Sigmoid colon (tissue), 7 donors: ENCODE results near the gene AKIRIN1. TPM values are rescaled to one million over a fixed set of nuclear protein-coding genes. Genes with fewer than 3 reads are reported as not detected.

Source experiments
- DNase-seq: peaks from one replicate; pipeline ENCODE4 v3.0.0-alpha.2; 2019
- H3K27ac ChIP-seq, 4 donors: fragments of 200-600 bp; sonication (generic); one replicate each; pipeline ENCODE4 v1.5.1; 2016 to 2019; ENCODE audit warnings: mild to moderate bottlenecking in 1 of 4
- H3K27me3 ChIP-seq, 3 donors: fragments of 200-600 bp; sonication (generic); one replicate each; pipeline ENCODE4 v1.5.1; 2019; ENCODE audit warnings: mild to moderate bottlenecking in 1 of 3
- H3K36me3 ChIP-seq, 4 donors: fragments of 200-600 bp; sonication (generic); one replicate each; pipeline ENCODE4 v1.5.1; 2016 to 2019
- H3K4me1 ChIP-seq, 4 donors: fragments of 200-600 bp; sonication (generic); one replicate each; pipeline ENCODE4 v1.5.1; 2017 to 2019
- H3K4me3 ChIP-seq, 4 donors: fragments of 200-600 bp; sonication (generic); one replicate each; pipeline ENCODE4 v1.5.1; 2017 to 2019; ENCODE audit warnings: mild to moderate bottlenecking in 2 of 4, moderate library complexity in 1 of 4
- H3K9me3 ChIP-seq, 4 donors: fragments of 200-600 bp in 3 of 4; sonication (generic) in 3 of 4; one replicate each; pipeline versions ENCODE4 v1.5.1 to v1.6.1; 2013 to 2019
- EP300 ChIP-seq, 4 donors: sonication (generic); formaldehyde crosslinking; IDR thresholded peaks; one replicate each; pipeline ENCODE4 v1.6.1; 2017; ENCODE audit warnings: antibody characterized with exemption in 4 of 4
- POLR2A ChIP-seq, 2 donors: fragments of 450-650 bp; IDR thresholded peaks; one replicate each; pipeline ENCODE4 v1.6.1; 2016; ENCODE audit warnings: antibody characterized with exemption in 2 of 2, mild to moderate bottlenecking in 2 of 2, moderate library complexity in 2 of 2
- POLR2AphosphoS5 ChIP-seq, 4 donors: sonication (generic); formaldehyde crosslinking; IDR thresholded peaks; one replicate each; pipeline ENCODE4 v1.6.1; 2017; ENCODE audit warnings: antibody characterized with exemption in 4 of 4
- WGBS, 2 donors: extraction: QIAGEN DNeasy Blood & Tissue Kit; methylation state at CpG; one replicate each; pipeline ENCODE4 v1.1.7; 2013; 5-methylcytosine and 5-hydroxymethylcytosine counted together
- intact Hi-C: fragments of 100-400 bp; cut with DNase I; formaldehyde crosslinking; loops from one replicate; pipeline ENCODE4 v1.15.1; 2023
- polyA plus RNA-seq, 3 donors: library from polyadenylated mRNA; stranded (reverse); fragments of 200-250 nt; gene quantifications; one replicate each; pipeline ENCODE4 v1.2.3, GENCODE V29; 2013
- total RNA-seq, 4 donors: library from RNA; depleted of rRNA; stranded (reverse); fragments of >200 nt; gene quantifications; one replicate each; pipeline ENCODE4 v1.1.0, GENCODE V29; 2016
- TF ChIP-seq, protein P1 (sequence below), 4 experiments: fragments of 450-650 bp in 3 of 4; fragments of 200-600 bp in 1 of 4; IDR thresholded peaks; one replicate each; pipeline ENCODE4 v1.5.1; 2016 to 2019; ENCODE audit warnings: antibody characterized with exemption in 4 of 4, mild to moderate bottlenecking in 3 of 4, moderate library complexity in 2 of 4
- donor health status: healthy with polysubstance abuse.
- donor health status: Bipolar disorder and iron deficiency.
- donor health status: healthy.

The AKIRIN1 gene
- total and polyA plus RNA-seq, 7 donors, result 28.4 to 59.2 (median 51.5) TPM

DNA sequence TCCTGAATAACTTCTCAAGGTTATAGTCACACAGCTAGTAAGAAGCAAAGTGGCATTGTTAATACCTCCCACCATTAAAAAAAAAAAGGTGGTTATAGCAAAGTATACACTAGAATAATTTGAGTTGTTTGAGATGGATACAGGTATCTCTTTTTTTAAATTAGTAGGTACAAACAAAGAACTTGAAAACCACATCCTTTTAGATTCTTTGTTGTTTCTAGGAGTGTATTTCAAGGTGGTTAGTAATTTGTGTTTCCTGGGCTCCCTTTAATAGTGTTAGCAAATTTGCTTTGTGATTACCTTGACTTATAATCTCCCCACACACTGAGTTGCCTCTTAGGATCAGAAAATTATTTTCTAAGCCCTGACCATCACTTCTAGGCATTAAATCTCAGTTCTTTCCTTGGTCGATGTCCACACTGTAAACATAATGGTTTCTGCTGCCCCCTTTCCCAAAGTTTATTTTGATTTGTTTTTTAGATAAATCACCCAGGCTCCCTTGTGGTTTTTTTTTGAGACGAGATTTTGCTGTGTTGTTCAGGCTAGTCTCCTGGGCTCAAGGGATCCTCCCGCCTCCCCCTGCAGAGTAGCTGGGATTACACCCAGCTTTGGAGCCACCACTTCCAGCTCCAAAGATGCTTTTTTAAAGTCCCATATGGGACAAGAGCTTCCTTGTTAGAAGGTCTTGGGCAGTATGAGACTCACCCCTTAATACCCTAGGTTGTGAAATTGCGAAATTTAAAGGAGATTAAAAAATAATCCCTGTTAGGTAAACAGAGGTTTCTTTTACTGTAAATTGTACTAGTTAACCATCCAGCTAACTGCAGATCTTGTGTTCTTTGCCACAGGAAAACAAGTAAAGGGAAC is 6.2 kb downstream of the AKIRIN1 start:
- no peak for DNase-seq

DNA sequence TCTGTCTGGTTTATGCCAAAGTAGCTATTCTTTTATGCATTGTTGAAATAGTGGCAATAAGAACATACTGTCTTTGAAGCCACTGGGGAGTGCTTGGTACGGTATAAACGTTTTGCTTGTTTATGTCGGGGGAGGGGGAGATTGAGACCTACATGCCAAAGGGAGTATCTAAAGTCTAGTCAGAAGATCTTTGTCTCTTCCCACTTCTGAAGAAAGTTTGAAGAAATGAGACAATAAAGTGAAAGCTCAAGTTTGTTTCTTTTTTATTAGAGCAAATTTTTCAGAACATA is 6.8 kb downstream of the AKIRIN1 start:
- Histone ChIP-seq H3K9me3 (no peaks in the 10 kb centered on the region), H3K27ac (peak overlapping the region in 3 of 4 donors; percentile 45 to 57 (median 50)), H3K4me3 (no peak overlapping the region), H3K36me3 (peaks cover 14 to 59% (median 36%) of the 10 kb centered on the region in 4 donors), H3K27me3 (no peaks in the 10 kb centered on the region), H3K4me1 (peaks cover 0 to 47% (median 43%) of the 10 kb centered on the region in 4 donors)
- no peak for DNase-seq
- intact Hi-C loops, result no loop called here
- 52 to 54% methylated on average over 3 of the region's 3 CpGs for WGBS, 2 donors
- TF ChIP-seq POLR2A (IDR thresholded peaks at IDR 0.05) (no peak), EP300 (IDR thresholded peaks at IDR 0.05) (no peak), POLR2AphosphoS5 (IDR thresholded peaks at IDR 0.05) (no peak)
- TF ChIP-seq, protein P1, sequence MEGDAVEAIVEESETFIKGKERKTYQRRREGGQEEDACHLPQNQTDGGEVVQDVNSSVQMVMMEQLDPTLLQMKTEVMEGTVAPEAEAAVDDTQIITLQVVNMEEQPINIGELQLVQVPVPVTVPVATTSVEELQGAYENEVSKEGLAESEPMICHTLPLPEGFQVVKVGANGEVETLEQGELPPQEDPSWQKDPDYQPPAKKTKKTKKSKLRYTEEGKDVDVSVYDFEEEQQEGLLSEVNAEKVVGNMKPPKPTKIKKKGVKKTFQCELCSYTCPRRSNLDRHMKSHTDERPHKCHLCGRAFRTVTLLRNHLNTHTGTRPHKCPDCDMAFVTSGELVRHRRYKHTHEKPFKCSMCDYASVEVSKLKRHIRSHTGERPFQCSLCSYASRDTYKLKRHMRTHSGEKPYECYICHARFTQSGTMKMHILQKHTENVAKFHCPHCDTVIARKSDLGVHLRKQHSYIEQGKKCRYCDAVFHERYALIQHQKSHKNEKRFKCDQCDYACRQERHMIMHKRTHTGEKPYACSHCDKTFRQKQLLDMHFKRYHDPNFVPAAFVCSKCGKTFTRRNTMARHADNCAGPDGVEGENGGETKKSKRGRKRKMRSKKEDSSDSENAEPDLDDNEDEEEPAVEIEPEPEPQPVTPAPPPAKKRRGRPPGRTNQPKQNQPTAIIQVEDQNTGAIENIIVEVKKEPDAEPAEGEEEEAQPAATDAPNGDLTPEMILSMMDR (IDR thresholded peaks at IDR 0.05), result no peak

More for the DNA sequence above, 6.2 kb downstream of the AKIRIN1 start:
- Histone ChIP-seq H3K27me3 (no peaks in the 10 kb centered on the region), H3K4me3 (no peak overlapping the region), H3K4me1 (peaks cover 0 to 52% (median 48%) of the 10 kb centered on the region in 4 donors), H3K9me3 (no peaks in the 10 kb centered on the region), H3K27ac (peak overlapping the region in 3 of 4 donors; percentile 45 to 57 (median 50)), H3K36me3 (peaks cover 11 to 54% (median 30%) of the 10 kb centered on the region in 4 donors)
- intact Hi-C loops, result no loop called here
- WGBS, 2 donors, result 59 to 83% methylated on average over 4 of the region's 4 CpGs
- TF ChIP-seq EP300 (IDR thresholded peaks at IDR 0.05), result no peak
- TF ChIP-seq, protein P1 (IDR thresholded peaks at IDR 0.05), result no peak
- TF ChIP-seq POLR2AphosphoS5 (IDR thresholded peaks at IDR 0.05), result no peak
- TF ChIP-seq POLR2A (IDR thresholded peaks at IDR 0.05), result no peak

DNA sequence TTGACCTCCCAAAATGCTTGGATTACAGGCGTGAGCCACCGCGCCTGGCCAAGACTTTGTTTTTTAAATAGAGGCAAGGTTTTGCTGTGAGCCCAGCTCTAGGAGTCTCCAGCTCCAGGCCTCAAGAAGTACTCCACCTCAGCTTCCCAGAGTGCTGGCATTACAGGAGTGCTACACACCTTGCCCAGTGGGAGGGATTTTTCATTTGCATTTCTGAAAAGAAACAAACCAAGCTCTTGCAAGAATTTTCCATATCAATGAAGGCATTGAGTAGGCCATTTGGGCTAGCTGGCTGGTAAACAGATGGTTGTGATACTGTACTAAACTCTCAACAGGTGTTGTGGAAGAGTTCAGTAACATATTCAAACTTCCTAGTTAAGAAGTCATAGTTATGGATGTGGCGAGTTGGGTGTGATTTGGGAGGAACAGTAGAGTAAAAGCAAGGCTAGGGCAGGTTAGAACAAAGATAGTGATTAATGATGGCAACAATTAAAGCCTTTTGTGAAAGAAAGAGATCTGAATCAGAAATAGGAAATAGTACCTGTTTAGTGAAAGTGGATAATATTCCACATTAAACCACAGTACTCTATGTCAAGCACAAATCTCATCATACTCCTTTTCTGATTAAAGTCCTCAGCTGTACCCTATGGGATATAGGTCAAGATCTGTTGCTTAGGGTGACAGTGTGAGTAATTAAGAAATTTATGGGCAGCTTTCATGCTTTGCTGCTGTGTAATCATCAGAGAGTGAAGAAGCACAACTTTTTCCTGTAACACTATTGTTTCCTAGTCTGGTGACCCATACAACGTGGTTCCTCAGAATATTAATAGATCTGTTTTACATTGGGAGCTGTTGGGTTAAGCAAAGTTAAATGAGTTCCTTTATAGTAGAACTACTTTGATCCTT is 10.7 kb downstream of the AKIRIN1 start:
- WGBS, 2 donors, result 93% methylated on average over 5 of the region's 5 CpGs
- intact Hi-C loops, result no loop called here
- no peaks in the 10 kb centered on the region for H3K9me3 ChIP-seq
- peaks cover 0 to 23% (median 17%) of the 10 kb centered on the region in 4 donors for H3K4me1 ChIP-seq
- DNase-seq, result no peak
- no peak overlapping the region for H3K4me3 ChIP-seq
- no peak overlapping the region for H3K27ac ChIP-seq
- peaks cover 36 to 86% (median 68%) of the 10 kb centered on the region in 4 donors for H3K36me3 ChIP-seq
- TF ChIP-seq POLR2AphosphoS5 (IDR thresholded peaks at IDR 0.05), result no peak
- no peak for TF ChIP-seq POLR2A (IDR thresholded peaks at IDR 0.05)
- no peak for TF ChIP-seq EP300 (IDR thresholded peaks at IDR 0.05)
- TF ChIP-seq, protein P1 (IDR thresholded peaks at IDR 0.05), result no peak
- H3K27me3 ChIP-seq, result no peaks in the 10 kb centered on the region

DNA sequence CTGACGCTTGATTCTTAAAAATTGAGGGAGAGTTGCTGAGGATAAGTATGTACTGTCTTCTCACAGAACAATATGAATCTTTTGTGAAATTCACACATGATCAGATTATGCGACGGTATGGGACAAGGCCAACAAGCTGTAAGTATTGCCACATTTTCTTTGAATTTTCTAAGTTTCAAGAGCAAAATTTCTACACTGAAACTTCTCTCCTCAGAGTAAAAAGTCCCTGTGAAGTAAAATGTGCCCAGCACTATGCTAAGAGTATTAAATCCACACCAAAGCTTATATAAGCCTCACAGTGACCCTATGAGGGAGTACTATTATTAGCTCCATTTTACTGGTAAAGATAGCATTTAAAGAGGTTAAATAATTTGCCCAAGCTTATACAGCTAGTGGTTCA is 12.2 kb downstream of the AKIRIN1 start:
- no peak for DNase-seq
- intact Hi-C loops, result no loop called here
- no peak overlapping the region for H3K27ac ChIP-seq
- WGBS, 2 donors, result 83 to 90% methylated on average over 3 of the region's 3 CpGs
- peaks cover 0 to 9% (median 2%) of the 10 kb centered on the region in 4 donors for H3K4me1 ChIP-seq
- H3K4me3 ChIP-seq, result no peak overlapping the region
- H3K9me3 ChIP-seq, result no peaks in the 10 kb centered on the region
- peaks cover 36 to 100% (median 72%) of the 10 kb centered on the region in 4 donors for H3K36me3 ChIP-seq
- H3K27me3 ChIP-seq, result no peaks in the 10 kb centered on the region
- TF ChIP-seq, protein P1 (IDR thresholded peaks at IDR 0.05), result no peak
- TF ChIP-seq POLR2AphosphoS5 (IDR thresholded peaks at IDR 0.05), result no peak
- TF ChIP-seq EP300 (IDR thresholded peaks at IDR 0.05), result no peak
- TF ChIP-seq POLR2A (IDR thresholded peaks at IDR 0.05), result no peak
